Measurements from ENCODE around the gene GPSM1.
"Not testable (repeated sequence)": the region's sequence is repeated elsewhere in the genome, so short reads cannot be mapped to it uniquely, and the experiment has no call there.

GPSM1 gene

DNA sequence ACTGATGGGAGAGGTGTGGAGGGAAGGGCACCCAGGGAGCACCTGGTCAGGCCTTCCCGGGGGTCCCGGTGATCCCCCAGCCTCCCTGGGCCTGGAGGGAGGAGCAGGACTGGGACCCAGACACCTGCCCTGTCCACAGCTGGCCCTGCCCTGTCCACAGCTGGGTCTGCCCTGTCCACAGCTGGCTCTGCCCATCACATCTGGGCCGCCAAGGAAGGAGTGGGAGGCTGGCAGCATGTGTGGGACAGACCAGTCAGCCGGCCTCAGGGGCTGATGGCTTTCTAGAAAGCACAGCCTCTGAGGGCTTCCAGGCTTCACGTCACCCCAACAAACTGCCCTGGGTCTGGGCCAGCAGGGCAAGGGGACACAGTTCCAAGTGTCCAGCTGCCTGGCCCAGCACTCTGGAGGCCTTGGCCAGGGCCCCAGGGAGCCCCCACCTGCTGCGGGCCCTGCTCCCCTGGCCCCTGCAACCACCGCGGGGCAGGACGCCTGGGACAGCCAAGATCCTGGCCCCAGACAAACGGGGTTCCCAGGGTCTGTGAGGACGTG is 24.0 kb downstream of the GPSM1 start:
- Histone ChIP-seq H3K79me2 (ENCODE audit: insufficient read depth, low read length) (no peaks in the 10 kb centered on the region), H3K4me2 (ENCODE audit: low read depth, low read length, poor library complexity, severe bottlenecking) (no peak overlapping the region), H2AFZ (ENCODE audit: low read length) (no peak overlapping the region), H3K36me3 (ENCODE audit: insufficient read depth, low read length) (no peaks in the 10 kb centered on the region), H3K9ac (ENCODE audit: low read depth, low read length, poor library complexity, severe bottlenecking) (no peak overlapping the region), H3K9me3 (ENCODE audit: insufficient read depth, low read depth, low read length) (no peaks in the 10 kb centered on the region), H4K20me1 (ENCODE audit: insufficient read depth, low read length, poor library complexity, severe bottlenecking) (no peaks in the 10 kb centered on the region), H3K9me2 (replicated peaks; ENCODE audit: low read depth, low read length) (no peaks in the 10 kb centered on the region), H3K4me3 (ENCODE audit: low read length, poor library complexity, severe bottlenecking) (no peak overlapping the region), H3K4me1 (ENCODE audit: insufficient read depth, low read length, poor library complexity, severe bottlenecking) (no peaks in the 10 kb centered on the region), H3F3A (ENCODE audit: low read depth) (no peaks in the 10 kb centered on the region), H3K27me3 (ENCODE audit: insufficient read depth, low read length, poor library complexity, severe bottlenecking) (no peaks in the 10 kb centered on the region)
- no peak for TF ChIP-seq EZH2phosphoT487 (IDR thresholded peaks at IDR 0.05; ENCODE audit: borderline replicate concordance)
- TF ChIP-seq, protein P1, sequence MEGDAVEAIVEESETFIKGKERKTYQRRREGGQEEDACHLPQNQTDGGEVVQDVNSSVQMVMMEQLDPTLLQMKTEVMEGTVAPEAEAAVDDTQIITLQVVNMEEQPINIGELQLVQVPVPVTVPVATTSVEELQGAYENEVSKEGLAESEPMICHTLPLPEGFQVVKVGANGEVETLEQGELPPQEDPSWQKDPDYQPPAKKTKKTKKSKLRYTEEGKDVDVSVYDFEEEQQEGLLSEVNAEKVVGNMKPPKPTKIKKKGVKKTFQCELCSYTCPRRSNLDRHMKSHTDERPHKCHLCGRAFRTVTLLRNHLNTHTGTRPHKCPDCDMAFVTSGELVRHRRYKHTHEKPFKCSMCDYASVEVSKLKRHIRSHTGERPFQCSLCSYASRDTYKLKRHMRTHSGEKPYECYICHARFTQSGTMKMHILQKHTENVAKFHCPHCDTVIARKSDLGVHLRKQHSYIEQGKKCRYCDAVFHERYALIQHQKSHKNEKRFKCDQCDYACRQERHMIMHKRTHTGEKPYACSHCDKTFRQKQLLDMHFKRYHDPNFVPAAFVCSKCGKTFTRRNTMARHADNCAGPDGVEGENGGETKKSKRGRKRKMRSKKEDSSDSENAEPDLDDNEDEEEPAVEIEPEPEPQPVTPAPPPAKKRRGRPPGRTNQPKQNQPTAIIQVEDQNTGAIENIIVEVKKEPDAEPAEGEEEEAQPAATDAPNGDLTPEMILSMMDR (conservative IDR thresholded peaks at IDR 0.05; ENCODE audit: low read length): no peak

DNA sequence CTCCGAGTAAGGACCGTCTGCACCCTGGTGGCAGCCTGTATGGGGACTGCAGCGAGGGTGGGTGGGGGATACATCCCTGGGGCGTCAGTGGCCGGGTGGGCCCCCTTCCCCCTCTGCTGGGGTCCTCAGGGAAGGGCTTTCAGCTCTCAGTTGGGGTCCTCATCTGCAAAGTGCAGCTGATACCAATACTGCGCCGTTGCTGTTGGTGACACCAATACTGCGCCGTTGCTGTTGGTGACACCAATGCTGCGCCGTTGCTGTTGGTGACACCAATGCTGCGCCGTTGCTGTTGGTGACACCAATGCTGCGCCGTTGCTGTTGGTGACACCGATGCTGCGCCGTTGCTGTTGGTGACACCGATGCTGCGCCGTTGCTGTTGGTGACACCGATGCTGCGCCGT is 24.5 kb downstream of the GPSM1 start:
- not testable (repeated sequence) for H3K4me2 ChIP-seq (ENCODE audit: low read depth, low read length, poor library complexity, severe bottlenecking); H2AFZ ChIP-seq (ENCODE audit: low read length); H4K20me1 ChIP-seq (ENCODE audit: insufficient read depth, low read length, poor library complexity, severe bottlenecking); H3K27me3 ChIP-seq (ENCODE audit: insufficient read depth, low read length, poor library complexity, severe bottlenecking); H3K36me3 ChIP-seq (ENCODE audit: insufficient read depth, low read length); H3K9ac ChIP-seq (ENCODE audit: low read depth, low read length, poor library complexity, severe bottlenecking); H3F3A ChIP-seq (ENCODE audit: low read depth); H3K79me2 ChIP-seq (ENCODE audit: insufficient read depth, low read length); H3K4me1 ChIP-seq (ENCODE audit: insufficient read depth, low read length, poor library complexity, severe bottlenecking); H3K9me3 ChIP-seq (ENCODE audit: insufficient read depth, low read depth, low read length); H3K9me2 ChIP-seq (replicated peaks; ENCODE audit: low read depth, low read length); H3K4me3 ChIP-seq (ENCODE audit: low read length, poor library complexity, severe bottlenecking)

DNA sequence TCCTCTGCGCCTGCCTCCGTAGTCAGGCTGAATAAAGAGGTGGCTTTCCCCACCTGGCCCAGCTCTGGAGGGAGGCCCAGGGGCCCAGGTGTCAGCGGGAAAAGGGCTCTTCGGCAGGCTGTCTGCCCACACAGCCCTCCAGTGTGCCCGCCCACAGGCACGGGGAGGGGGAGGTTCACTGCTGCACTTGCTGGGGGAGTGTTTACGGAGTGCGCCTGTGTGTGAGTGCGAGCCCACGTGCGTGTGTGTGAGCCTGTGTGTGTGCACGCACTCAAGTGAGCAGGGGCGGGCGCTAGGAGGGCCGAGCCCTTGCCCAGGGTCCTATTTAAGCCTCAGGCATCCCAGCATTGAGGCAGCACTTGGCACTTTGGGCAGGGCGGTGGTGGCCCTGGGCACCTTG is 25.3 kb downstream of the GPSM1 start:
- no peak overlapping the region for H2AFZ ChIP-seq (ENCODE audit: low read length)
- no peak overlapping the region for H3K4me2 ChIP-seq (ENCODE audit: low read depth, low read length, poor library complexity, severe bottlenecking)
- no peaks in the 10 kb centered on the region for H3K9me3 ChIP-seq (ENCODE audit: insufficient read depth, low read depth, low read length)
- H3K4me3 ChIP-seq (ENCODE audit: low read length, poor library complexity, severe bottlenecking): no peak overlapping the region
- TF ChIP-seq, protein P1 (conservative IDR thresholded peaks at IDR 0.05; ENCODE audit: low read length): no peak
- no peak for TF ChIP-seq EZH2phosphoT487 (IDR thresholded peaks at IDR 0.05; ENCODE audit: borderline replicate concordance)
- H3K79me2 ChIP-seq (ENCODE audit: insufficient read depth, low read length): no peaks in the 10 kb centered on the region
- H3K4me1 ChIP-seq (ENCODE audit: insufficient read depth, low read length, poor library complexity, severe bottlenecking): no peaks in the 10 kb centered on the region
- H3K36me3 ChIP-seq (ENCODE audit: insufficient read depth, low read length): no peaks in the 10 kb centered on the region
- H3K9ac ChIP-seq (ENCODE audit: low read depth, low read length, poor library complexity, severe bottlenecking): no peak overlapping the region
- H3K9me2 ChIP-seq (replicated peaks; ENCODE audit: low read depth, low read length): no peaks in the 10 kb centered on the region
- no peaks in the 10 kb centered on the region for H3F3A ChIP-seq (ENCODE audit: low read depth)
- H3K27me3 ChIP-seq (ENCODE audit: insufficient read depth, low read length, poor library complexity, severe bottlenecking): no peaks in the 10 kb centered on the region
- H4K20me1 ChIP-seq (ENCODE audit: insufficient read depth, low read length, poor library complexity, severe bottlenecking): no peaks in the 10 kb centered on the region

DNA sequence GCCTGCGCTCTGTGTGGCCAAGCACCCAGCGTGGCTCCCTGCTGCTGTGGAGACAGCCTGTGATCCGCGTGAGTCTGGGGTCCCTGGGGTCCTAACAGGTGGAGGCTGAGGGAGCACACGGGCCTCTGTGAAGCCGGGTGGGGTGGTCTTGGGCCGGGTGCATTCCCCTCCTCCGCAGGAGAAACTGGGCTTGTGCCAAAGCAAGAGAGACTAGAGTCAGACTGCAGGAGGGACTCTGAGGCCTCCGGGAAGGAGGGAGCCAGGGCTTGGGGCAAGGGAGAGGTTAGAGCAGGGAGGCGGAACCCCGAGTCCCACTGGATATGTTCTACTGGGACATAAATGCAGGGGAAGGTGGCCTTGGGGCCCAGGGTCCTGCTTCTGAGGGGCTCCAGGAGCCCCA is 25.7 kb downstream of the GPSM1 start:
- Histone ChIP-seq H3K4me2 (ENCODE audit: low read depth, low read length, poor library complexity, severe bottlenecking) (no peak overlapping the region), H3K4me1 (ENCODE audit: insufficient read depth, low read length, poor library complexity, severe bottlenecking) (no peaks in the 10 kb centered on the region), H3K36me3 (ENCODE audit: insufficient read depth, low read length) (no peaks in the 10 kb centered on the region), H3K79me2 (ENCODE audit: insufficient read depth, low read length) (no peaks in the 10 kb centered on the region), H4K20me1 (ENCODE audit: insufficient read depth, low read length, poor library complexity, severe bottlenecking) (no peaks in the 10 kb centered on the region), H3K9me3 (ENCODE audit: insufficient read depth, low read depth, low read length) (no peaks in the 10 kb centered on the region), H3F3A (ENCODE audit: low read depth) (no peaks in the 10 kb centered on the region), H3K9me2 (replicated peaks; ENCODE audit: low read depth, low read length) (no peaks in the 10 kb centered on the region), H2AFZ (ENCODE audit: low read length) (no peak overlapping the region), H3K4me3 (ENCODE audit: low read length, poor library complexity, severe bottlenecking) (no peak overlapping the region), H3K27me3 (ENCODE audit: insufficient read depth, low read length, poor library complexity, severe bottlenecking) (no peaks in the 10 kb centered on the region), H3K9ac (ENCODE audit: low read depth, low read length, poor library complexity, severe bottlenecking) (no peak overlapping the region)
- TF ChIP-seq, protein P1 (conservative IDR thresholded peaks at IDR 0.05; ENCODE audit: low read length): no peak
- TF ChIP-seq EZH2phosphoT487 (IDR thresholded peaks at IDR 0.05; ENCODE audit: borderline replicate concordance): no peak
